Measurements from ENCODE around the gene LIN37.

GRCh38 chr19:35721374-35721773, 27.0 kb upstream of the LIN37 start:
- no peak for TF ChIP-seq CTCF (IDR thresholded peaks at IDR 0.05)
- TF ChIP-seq POLR2A (IDR thresholded peaks at IDR 0.05), result no peak
